Measurements from ENCODE around the gene ANKRD45.

- TF ChIP-seq POLR2A (IDR thresholded peaks at IDR 0.05) (no peak), CTCF (IDR thresholded peaks at IDR 0.05) (no peak), EP300 (IDR thresholded peaks at IDR 0.05) (no peak)
Observed at GRCh38 chr1:173693238-173693637, 23.6 kb upstream of the ANKRD45 start.
